SKM-1 treated with dmso at 0.1 percent for 144 hours (cell line): Measurements from ENCODE around the gene ABHD16B.

Experiments used
- DNase-seq: peaks from one replicate; lab custom pipeline; 2025; ENCODE audit not compliant: unreplicated experiment; lab: John Stamatoyannopoulos, UW

ABHD16B gene

DNA sequence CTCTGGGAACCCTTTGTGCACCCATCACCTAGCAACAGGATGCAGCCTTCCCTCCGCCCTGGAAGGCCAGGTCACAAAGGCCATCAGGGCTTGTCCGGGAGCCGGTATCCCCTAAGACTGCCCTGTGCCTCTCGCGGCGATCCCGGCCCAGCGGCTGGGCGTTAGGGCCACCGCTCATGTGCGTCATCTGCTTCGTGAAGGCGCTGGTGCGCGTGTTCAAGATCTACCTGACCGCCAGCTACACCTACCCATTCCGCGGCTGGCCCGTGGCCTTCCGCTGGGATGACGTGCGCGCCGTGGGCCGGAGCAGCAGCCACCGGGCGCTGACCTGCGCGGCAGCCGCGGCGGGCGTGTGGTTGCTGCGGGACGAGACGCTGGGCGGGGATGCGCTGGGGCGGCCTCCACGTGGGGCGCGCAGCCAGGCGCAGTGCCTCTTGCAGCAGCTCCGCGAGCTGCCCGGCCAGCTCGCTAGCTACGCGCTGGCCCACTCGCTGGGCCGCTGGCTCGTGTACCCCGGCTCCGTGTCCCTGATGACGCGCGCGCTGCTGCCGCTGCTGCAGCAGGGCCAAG, at the start of gene ABHD16B:
Gene ABHD16B, plus strand, starts transcription at position 134 of the 570 bp plus-strand sequence. Its CDS starts 43 bp downstream, at position 177.
- no peak for DNase-seq

DNA sequence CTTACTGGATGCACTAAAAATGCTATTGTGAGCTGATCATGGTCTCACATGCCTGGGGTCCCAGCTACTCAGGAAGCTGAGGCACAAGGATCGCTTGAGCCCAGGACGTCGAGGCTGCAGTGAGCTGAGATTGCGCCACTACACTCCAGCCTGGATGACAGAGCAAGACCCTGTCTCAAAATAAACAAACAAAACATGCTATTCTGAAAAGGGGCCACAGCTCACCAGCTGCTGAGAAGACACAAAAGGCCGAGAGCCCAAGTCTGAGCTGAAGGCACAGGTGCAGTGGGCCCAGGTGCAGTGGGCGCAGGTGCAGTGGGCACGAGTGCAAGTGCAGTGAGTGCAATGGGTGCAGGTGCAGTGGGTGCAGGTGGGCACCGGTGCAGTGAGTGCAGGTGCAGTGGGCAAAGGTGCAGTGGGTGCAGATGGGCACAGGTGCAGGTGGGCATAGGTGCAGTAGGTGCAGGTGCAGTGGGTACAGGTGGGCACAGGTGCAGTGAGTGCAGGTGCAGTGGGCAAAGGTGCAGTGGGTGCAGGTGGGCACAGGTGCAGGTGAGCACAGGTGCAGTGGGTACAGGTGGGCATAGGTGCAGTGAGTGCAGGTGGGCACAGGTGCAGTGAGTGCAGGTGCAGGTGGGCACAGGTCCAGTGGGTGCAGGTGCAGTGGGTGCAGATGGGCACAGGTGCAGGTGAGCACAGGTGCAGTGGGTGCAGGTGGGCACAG, 46.2 kb upstream of the ABHD16B start:
- DNase-seq = no peak

DNA sequence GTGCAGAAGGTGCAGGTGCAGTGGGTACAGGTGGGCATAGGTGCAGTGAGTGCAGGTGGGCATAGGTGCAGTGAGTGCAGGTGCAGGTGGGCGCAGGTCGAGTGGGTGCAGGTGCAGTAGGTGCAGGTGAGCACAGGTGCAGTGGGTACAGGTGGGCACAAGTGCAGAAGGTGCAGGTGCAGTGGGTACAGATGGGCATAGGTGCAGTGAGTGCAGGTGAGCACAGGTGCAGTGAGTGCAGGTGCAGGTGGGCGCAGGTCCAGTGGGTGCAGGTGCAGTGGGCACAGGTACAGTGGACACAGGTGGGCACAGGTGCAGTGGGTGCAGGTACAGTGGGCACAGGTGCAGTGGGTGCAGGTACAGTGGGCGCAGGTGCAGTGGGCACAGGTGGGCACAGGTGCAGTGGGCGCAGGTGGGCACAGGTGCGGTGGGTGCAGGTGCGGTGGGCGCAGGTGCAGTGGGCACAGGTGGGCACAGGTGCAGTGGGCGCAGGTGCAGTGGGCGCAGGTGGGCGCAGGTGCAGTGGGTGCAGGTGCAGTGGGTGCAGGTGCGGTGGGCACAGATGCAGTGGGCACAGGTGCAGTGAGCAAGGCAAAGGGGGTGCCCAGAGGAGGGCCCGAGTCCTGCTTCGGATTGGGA, 45.6 kb upstream of the ABHD16B start:
- no peak for DNase-seq

DNA sequence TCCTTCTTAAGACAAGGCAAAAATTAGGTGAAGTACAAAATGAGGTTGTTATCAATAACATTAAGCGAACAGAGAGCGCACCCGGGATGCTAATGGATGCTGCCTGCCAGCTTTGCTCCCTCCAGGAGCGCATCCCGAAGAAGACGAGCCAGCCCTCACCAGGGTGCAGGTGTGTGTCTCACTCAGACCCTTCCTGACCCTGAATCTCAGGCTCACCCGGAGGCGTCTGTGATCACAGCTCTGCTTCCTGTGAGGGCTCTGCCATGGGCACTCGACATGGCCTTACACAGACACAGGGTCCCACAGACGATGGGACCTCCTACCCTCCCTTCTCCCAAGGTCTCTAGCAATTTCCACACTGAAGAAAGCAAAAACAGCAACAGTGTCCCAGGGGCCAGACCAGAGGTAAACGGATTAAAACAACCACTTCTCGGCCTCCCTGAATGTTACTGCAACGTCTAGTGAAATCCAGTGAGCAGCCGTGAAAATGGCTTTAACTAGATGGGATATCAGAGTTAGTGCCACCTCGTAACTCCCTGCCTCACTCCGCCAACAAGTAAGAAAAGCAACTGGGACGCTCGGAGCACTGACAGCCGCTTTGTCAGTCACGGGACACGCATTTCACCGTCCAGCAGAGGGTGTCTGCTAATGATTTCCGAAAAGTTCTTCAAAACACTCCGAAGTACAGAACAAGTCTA, 41.9 kb upstream of the ABHD16B start:
- DNase-seq = no peak

DNA sequence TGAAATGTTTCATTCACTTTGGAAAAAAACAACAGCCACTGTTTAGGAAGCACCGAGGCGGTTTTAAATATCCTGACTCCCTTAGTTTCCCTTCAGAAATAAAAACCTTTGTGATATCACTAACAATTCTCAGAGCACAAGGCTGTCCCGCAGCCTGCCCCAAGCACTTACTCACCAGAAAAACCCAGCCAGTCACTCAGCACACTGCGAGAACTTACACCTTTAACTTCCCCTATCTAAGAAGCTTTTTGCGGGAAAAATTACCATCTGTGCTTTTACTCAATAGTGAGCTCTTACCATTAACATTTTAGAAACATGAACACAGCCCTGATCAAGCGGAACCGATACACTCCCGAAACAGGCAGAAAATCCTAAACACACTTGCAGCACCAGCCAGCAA, 39.5 kb upstream of the ABHD16B start:
- DNase-seq = peak; percentile 36

DNA sequence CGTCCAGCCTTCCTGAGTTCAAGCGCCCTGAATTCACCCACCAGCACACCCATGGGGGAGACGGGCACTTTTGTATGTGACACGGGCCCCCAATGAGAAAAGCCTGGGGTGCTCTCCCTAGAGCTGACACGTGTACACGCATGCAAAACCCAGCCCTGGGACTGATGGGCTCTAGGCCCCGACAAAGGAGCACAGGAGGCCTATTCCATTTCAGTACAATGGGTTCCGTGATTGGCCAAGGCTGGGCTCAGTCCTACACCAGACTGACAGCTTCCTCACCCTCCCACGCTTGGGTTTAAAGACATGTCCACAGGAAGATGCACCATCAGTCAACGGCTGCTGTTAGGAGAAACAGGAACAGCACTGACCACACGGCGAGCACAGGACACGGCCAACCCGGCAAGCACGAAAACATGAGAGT, 39.0 kb upstream of the ABHD16B start:
- DNase-seq = peak; percentile 21

DNA sequence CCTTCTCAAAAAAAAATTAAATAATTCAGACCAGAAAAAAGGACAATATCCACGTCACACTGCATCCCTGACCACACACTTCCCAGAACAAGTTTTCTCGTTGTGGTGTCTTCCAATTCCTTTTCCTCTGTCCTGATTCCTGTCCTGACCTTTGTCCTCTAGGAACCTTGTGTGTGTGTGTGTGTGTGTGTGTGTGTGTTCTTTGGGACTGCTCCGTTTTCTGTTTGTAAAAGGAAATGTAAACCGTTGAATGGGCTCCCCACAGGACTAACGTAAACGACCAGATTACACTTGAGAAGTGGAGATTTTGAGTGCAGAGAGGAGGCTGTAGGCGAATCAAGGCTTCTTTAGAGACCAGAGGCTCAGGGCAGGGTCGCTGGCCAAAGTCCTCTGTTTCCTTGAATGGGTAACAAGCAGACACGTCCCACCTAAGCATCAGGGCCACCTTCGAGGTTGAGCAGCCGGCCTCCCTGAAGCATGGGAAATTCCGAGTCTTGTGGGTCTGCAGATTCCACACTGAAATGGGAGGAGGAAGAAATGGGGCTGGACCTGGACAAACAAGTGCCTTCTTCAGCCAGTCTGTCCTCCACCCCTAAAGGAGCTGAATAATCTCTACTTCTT, 37.5 kb upstream of the ABHD16B start:
- no peak for DNase-seq

DNA sequence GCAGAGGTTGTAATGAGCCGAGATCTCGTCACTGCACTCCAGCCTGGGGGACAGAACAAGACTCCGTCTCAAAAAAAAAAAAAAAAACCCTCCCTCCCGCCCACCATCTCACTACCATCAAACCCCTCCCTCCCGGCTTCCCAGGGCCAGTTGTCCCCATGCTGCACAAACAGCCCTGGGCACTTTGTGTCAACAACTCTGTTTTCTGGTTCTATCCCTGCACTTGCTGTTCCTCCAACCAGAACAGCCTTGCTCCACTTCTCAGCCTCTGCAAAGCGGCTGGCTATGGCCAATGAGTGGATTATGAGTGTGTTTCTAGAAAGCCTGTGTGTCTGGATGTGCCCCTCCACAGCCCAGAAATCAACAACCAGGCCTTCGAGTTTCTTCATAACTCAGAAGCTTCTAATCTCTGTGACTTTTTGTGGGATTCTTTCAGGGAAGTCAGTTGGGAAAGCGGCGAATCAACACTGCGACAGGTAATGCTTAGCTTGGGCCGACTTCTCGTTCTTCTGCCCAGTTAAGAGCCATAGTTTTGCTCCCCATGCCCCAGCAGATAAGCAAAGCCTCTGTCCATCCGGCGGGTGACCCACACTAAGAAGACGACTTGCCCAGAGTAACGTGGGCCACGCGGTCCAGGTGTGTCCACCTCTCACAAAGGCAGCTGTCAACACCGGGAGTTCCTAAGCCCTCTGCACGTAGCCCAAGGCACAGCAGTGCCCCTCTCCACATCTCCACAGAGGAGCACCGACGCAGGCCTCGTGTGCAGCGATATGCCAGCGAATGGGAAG, 35.8 kb upstream of the ABHD16B start:
- no peak for DNase-seq

DNA sequence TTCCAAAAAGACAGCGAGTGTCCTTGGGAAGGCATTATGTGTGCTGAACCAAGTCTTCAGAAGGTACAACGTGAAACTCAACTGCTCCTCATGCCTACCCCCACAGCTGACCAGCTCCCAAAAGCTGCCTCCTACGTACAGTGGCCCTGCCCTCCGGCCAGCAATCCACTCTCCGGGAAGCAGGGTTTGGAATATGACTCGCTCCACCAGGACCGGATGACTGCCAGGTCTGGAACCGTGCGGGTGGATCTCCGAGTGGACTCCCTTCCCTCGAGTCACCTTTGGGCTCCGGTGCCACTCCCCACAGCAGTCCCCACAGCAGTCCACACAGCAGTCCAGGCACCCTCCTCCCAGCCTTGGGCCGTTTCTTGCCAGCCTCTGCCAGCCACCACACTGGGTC, 34.5 kb upstream of the ABHD16B start:
- no peak for DNase-seq

DNA sequence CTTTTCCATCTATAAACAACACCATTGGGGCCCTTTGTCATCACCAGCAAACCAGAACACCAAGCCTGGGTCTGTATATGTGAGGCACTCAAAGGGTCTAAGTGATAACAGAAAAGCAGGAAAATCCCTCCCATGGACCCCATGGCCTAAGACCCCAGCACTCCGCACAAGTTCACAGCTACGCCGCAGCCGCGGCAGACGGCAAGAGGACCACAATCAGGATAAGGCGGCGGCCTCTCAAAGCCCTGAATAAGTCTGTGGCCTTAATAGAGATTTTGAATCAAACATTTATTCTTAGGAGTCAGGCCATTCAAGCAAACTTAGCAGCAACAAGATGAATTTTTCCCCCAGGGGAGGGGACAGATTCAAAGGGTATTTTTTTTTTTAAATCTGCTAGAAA, 33.2 kb upstream of the ABHD16B start:
- no peak for DNase-seq

DNA sequence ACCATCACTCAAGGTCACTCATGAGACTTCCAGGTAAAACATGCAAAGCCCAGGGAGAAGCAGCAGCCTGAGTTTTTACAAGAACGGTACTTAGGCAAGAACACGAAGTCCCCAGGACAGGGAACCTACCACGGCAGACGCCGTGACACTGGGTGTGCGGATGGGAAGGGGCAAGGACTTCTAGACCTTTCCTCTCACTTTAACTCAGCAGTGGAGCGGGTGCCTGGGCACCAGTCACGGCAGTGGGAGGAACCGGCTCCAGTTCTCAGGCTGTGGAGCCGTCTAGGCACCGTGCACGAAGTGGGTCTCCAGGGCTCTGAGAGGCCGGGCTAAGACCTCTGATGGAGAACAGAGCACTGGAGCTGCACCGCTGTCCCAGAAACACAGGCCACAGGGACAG, 32.8 kb upstream of the ABHD16B start:
- DNase-seq = no peak

DNA sequence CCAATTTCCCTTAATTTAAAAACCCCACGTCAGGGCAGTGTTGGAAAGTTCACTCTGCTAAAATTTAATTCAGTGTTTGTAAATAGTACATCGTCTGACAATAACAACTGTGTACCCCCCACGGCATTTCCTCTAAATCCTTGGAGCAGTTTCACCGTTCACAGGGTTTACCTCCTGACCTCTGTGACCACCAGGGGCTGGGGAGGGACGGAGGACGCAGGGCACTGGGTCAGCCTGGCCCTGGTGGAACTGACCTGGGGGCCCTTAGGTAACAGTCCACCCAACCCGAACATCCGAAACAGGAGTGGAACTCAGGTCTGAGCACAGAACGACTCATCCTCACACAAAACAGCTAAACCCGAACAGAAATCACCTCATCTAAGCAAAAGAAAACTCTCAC, 32.3 kb upstream of the ABHD16B start:
- no peak for DNase-seq

DNA sequence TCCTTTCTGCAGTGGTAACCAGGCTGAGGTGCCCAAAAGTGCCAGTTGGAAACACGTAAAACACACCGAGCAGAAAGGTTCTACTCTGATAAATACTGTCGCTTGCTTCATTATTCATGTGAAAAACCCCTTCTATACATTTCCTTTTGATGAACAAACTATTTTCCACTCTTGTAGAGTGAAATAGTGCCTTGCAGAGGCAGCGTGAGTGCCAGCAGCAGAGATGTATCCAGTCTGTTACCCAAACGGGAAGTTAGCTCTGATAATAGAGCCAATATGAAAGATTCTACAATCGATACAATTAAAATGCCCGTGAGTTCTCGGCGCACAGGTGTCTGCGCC, 31.7 kb upstream of the ABHD16B start:
- no peak for DNase-seq

DNA sequence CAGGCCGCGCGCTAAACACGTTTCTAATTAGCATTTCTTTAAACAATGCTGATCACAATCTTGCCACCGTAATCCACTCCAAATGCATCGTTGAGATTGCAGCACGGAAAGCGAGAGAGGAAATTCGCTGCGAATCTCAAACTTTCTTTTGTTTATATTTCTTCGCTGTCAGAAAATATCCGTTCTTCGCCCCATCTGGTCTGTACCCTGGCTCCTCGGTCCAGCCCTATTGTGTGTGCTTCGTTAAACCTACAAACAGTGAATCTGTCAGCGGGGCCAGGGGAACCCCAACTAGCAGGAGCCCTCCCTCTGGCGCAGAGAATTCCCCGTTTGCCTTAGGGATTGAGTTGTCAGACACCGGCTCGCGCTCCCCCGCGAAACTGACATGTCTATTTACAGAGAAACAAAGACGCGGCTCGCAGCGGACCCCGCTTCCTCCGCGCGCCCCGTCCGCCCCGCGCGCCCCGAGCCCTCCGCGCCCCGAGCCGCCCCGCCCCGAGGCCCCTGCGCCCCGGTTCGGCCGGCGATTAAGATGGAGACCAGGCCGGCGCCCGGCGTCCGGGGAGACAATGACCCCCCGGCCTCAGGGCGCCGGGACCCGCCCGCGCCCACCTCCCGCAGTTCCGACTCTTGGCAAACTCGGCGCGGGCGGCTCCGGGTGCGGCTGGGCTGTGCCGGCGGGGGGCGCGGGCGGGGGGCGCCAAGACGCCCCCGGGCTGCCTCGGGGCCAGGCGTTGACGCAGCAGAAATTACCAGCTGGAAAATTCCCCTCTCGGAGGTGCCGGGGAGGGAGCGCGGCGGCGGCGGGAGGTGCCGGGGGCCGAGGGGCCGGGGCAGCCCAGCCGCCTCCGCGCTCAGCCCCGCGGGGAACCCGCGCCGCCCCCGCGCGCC, 31.1 kb upstream of the ABHD16B start:
- no peak for DNase-seq

DNA sequence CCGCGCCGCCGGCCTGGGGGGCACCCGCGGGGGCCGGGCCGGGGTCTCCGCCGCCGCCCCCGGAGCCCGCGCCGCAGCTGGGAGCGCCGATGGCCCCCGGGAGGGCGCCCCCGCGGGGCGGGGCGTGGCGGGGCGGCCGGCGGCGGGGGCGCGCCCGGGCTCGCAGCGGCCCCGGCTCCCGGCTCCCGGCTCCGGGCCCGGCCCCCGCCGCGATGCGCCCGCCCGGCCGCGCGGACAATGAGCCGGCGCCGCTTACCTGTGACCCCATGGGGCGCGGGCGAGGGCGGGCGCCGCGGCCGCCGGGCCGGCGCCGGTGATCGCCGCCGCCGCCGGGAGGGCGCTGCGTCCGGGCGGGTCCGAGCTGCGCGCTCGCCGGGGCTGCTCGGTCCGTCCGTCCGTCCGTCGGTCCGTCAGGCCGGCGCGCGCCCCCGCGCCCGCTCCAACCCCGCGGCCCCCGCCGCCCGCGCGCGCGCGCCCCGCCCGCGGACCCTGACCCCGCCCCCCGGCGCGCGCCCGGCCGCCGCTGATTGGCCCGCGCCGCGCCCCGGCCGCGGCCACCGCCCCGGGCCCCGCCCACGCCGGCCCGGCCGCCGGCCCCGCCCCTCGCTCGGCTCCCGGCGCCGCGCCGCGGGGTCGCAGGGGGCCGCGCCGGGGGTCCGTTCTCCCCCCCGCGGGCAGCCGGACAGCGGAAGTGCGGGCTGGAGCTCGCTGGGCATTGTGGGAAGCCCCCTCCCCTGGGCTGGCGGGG, 30.3 kb upstream of the ABHD16B start, which contains the start of gene ZBTB46:
Gene ZBTB46, minus strand, starts transcription at position 424 of the 748 bp plus-strand sequence. CDS start 40,507 bp downstream, outside the sequence.
- no peak for DNase-seq

DNA sequence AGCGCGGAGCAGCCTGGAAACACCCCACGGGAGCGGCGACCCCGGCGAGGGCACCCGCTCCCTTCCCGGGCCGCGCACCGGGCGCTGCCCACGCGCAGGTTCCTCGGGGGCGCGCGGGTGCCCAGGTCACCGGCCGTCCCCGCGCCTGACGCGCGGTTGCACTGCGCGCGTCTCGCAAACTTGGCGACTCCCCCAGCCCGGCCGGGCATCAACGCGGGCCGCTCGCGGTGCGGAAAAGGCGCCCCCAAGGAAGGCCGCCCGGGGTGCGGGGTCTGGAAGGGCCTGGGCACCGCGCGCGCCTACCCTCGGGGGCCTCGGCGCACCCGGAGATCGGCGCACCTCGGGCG, 29.7 kb upstream of the ABHD16B start:
- no peak for DNase-seq

DNA sequence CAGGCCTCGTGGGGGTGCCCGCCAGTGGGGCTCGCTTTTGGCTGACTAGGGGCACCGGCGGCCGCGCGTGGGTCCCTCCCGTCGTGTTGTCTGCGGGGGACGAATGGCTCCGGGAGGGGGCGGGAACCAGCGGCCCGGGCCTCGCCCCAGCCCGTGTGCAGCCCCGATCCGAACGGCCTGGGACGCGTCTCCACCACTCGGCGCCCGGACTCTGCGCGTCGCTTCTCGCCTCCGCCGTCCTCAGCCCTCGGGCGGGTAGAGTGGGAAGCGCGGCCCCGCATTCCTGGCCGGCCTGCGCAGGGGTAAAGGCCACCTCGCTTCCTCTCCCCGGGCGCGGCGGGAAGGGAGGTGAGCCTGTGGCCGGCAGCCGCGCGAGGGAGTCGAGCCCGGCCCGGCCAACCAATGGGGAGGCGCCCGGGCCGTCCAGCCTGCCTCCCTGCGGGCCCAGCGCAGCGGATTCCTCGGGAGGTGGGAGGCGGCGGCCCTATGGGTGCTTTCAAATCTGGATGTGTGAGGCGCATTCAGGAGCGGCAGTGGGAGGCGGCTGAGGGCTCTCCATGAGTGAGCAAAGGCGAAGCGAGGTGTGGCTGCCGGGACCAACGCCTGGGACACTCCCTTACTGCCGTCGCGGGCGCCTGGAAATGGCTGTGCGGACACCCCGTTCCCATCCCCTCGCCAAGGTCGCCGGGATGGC, 29.2 kb upstream of the ABHD16B start:
- DNase-seq = no peak

DNA sequence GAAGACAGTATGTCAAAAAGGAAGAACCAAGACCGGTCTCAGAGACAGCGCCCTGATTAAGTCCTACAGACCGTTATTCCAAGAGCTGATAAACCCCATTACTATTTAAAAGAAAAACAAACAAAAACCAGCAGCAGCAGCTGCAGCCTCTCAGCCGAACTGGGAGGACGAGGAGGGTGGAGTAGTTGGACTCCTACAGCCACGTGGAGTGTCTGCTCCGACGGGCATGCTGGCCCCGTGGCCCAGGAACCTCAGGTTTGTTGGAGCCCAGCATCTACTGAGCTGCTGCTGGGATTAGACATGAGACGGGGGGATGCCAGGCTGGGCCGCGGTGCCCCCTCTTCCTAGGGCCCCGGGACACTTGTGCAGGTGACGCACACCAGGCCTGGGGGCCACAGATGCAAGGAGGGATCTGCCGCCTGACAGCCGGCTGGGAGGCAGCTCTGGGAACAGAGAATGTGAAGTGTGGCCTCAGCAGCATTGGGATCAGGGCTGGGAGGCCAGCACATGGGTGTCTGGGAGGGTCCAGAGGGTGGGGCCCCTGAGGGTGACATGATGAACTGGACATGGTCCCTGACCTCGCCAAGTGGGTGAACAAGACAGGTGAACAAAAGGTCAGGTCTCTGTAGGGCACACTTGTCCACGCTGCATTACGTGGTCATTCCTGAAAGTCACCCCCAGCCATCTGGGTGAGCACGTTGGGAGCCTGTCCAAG, 27.4 kb upstream of the ABHD16B start:
- no peak for DNase-seq
